Myocyte (in vitro differentiated cells): Measurements from ENCODE around the gene PDCD6IP. TPM values are rescaled to one million over a fixed set of nuclear protein-coding genes. Genes with fewer than 3 reads are reported as not detected.
"Not testable (repeated sequence)": the region's sequence is repeated elsewhere in the genome, so short reads cannot be mapped to it uniquely, and the experiment has no call there.

Source experiments
- DNase-seq: peaks from one replicate; pipeline ENCODE4 v3.0.0-alpha.2; 2012; ENCODE audit warnings: low read depth
- total RNA-seq: library from RNA; depleted of rRNA; stranded (reverse); fragments of >200 nt; gene quantifications from 2 replicates; pipeline ENCODE4 v1.2.3, GENCODE V29; 2014

PDCD6IP gene
- total RNA-seq, 1 donor from 2014 or later, result 198 TPM

DNA sequence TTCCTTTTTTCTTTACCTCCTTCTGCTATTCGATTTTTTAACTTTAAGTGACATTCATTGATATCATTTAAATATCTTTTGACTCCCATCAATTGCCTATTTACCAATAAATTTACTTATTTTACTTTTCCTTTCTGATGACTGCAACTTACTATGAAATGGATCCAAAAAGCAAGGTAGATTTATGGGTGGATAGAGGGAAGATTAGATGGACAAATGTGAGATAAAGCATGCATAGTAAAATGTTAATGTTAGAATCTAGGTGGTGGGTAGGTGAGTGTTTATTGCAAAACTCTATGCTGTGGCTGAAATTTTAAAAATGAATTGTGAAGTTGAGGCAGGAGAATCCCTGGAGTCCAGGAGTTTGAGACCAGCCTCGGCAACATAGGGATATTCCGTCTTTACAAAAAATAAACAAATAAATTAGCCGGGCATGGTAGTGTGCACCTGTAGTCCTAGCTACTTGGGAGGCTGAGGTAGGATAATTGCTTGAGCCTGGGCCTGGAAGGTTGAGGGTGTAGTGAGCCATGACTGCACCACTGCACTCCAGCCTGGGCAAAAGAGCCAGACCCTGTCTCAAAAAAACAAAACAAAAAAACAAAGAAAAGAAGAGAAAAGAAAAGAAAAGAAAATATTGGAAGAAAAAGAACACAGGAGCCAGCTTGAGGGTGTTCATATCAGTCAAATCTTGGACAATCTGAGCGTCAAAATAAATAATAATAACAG, 6.1 kb upstream of the PDCD6IP start:
- DNase-seq, result no peak

- DNase-seq, result no peak
Observed at GRCh38 chr3:33795131-33795530, 3.3 kb upstream of the PDCD6IP start.

DNA sequence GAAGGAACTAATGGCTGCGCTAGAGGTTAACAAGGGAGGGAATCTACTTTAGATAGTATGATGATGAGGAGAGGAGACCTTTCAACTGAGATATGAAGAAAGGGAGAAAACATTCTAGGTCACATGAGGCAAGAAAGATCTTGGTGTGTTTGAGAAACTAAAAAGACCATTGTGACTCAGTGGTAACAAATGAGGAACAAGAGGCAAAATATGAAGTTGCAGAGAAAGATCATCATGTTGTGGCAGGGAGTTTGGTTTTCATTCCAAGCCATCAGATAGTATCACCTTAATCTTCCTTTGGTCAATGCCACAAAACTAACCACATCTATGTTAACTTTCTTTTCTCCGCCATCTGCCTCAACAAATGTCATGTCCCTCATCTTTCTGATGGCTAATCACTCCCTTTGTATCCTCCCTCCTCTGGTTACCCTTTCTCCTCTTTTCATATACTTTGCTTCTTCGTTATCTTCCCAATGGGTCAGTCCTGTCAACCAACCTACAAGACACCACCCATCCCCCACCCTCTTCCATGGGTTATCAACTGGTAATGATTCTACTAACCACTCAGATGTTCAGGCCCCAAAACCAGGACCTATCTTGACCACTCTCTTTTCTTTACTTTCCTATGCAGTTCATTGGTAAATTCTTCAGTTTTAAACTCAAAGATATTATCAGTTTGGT, 2.4 kb upstream of the PDCD6IP start:
- DNase-seq, result no peak

- DNase-seq, result no peak
Observed at GRCh38 chr3:33798113-33798417, 365 bp upstream of the PDCD6IP start.

DNA sequence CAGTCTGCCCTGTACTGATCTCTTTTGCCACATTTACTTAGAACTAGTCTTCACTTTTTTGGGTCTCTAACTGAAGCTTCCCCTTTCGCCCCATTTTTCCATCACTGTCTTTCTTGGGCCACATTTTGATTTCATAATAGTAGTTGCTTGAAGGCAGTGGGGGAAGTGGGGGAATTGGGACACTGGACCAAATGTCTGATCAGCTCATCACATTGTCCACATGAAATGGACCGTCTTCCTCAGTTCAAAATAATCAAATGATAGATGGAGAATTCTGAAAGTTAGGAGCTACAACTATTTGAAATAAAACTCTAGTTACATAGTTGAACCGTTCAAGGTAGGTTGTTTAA, 747 bp downstream of the PDCD6IP start:
- DNase-seq, result no peak

- DNase-seq, result no peak
Observed at GRCh38 chr3:33803252-33803651, 4.8 kb downstream of the PDCD6IP start.

DNA sequence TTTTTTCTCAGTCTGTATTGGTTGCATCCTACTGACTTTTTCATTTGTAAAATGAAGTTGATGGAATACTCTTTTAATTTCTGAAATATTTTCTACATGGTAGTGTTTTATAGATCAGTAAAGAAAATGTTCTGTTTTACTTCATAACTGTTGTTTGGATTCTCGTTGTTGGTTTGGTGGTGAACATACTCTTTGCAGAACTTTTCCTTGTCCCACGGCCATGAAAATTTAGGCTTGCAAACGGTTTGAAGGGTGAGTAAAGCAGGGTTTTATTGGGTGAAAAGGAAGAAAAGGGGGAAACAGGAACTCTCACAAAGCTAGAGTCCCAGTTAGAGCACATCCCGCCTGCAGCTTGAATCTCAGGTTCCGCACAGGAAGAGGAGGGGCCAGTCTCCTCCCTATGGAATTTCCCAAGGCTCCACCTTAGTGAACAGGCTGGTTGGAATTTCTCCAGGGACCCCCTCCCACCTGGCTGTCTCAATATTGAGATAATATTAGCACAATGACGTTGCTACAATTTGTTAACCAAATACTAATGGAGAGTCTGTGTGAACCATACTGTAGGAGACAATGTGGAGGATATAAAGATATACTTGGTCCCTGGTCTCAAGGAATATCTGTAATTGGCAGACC, 5.6 kb downstream of the PDCD6IP start:
- no peak for DNase-seq

DNA sequence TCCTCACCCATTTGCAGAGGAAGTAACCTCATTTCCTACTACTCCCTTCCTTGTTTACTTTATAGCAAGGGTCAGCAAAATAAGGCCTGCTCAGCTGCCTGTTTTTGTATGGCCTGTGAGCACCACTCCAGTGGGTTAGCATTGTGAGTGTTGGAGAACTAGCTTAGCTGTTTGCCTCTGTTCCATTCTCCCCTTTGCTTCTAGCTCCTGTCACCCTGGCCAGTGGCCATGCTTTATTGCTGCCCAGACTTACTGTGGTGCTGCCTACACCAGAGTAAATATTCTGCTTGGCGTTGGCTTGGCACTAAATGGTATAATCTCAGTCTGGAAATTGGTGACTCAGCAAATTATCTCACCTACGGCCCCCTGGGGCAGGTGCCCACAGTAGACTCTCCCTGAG, 8.8 kb downstream of the PDCD6IP start:
- DNase-seq, result no peak

- DNase-seq, result no peak
Observed at GRCh38 chr3:33808559-33808958, 10.1 kb downstream of the PDCD6IP start.

- no peak for DNase-seq
Observed at GRCh38 chr3:33810545-33810944, 12.1 kb downstream of the PDCD6IP start.

DNA sequence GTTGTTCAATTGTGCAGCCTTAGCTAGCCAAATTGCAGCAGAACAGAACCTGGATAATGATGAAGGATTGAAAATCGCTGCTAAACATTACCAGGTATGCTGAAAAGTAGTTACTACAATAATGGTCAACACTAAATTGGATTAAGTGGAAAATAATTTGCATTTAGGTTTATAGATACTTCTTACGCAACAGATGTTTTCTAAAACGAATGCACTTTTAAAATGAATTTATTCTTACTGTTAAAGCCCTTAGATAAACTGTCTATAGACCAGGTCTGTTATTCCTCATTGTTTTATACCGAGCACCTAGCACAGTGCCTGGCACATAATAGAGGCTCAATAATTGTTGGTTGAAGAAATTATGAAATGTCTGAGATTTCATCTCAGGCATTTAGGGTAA, 23.6 kb downstream of the PDCD6IP start:
- DNase-seq, result no peak

DNA sequence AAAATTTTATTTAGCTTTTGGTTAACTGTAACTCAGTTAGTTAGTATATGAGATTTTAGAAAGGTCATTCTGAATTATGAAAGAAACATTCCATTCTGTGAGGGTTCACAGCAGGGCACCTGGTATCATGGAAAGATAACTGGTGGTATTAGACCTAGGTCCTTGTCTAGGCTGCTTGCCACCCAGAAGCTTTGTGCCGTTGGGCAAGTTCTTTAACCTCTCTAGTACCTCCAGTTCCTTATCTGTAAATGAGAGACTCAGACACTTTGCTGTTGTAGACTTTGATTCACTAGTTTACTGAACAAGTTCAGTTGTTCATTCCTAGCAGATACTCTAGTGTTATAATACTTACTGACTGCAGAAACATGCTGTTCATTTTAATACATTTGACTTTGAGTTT, 25.4 kb downstream of the PDCD6IP start:
- DNase-seq, result no peak

GRCh38 chr3:33825111-33825510, 26.7 kb downstream of the PDCD6IP start:
- DNase-seq, result no peak

DNA sequence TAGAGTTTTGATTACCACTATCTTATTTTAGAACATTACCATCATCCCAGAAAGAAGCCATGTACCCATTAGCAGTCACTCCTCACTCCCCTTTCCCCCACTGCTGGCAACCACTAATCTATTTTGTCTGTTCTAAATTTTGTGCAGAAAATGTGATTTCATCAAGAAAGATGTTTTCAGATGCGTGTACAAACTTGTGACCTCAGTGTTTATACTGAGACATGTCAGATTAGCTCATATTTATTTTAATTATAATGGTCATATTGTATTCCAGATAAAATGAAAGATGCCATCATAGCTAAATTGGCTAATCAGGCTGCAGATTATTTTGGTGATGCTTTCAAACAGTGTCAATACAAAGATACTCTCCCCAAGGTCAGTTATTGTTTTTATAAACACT, 27.8 kb downstream of the PDCD6IP start:
- DNase-seq, result no peak

- DNase-seq, result no peak
Observed at GRCh38 chr3:33826688-33827087, 28.3 kb downstream of the PDCD6IP start.

DNA sequence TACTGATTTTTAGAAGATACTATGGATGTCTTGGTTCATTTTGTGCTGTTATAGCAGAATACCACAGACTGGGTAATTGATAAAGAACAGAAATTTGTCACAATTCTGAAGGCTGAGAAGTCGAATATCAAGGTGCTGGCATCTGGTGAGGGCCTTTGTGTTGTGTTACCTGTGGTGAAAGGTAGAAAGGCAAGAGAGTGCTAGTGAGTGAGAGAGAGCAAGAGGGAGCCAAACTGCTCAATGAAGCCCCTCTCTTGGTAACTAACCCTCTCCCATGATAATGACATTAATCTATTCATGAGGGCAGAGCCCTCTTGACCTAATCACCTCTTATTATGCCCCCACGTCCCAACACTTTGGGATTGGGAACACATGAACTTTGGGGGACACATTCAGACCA, 31.3 kb downstream of the PDCD6IP start:
- DNase-seq, result no peak

- no peak for DNase-seq
Observed at GRCh38 chr3:33831053-33831452, 32.6 kb downstream of the PDCD6IP start.

GRCh38 chr3:33833408-33834095, 35.1 kb downstream of the PDCD6IP start:
- DNase-seq, result no peak

DNA sequence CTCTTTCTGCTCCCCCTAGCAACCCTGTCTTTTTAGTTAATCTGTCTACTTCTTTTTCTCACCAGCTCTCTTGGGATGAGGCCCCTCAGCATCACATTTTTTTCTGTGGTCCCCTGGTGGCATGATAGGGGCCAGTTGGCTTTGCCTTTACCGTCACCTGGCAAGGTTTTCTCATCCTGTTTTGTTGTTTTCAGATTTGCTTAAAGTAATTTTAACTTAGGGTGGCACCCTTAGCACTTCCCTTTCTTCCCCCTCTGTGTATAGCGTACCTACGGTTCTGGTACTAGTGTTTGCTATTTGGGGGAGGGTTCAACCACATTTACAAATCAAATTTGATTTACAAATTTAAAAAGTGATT, 35.6 kb downstream of the PDCD6IP start:
- no peak for DNase-seq

- not testable (repeated sequence) for DNase-seq
Observed at GRCh38 chr3:33837182-33837581, 38.8 kb downstream of the PDCD6IP start.

DNA sequence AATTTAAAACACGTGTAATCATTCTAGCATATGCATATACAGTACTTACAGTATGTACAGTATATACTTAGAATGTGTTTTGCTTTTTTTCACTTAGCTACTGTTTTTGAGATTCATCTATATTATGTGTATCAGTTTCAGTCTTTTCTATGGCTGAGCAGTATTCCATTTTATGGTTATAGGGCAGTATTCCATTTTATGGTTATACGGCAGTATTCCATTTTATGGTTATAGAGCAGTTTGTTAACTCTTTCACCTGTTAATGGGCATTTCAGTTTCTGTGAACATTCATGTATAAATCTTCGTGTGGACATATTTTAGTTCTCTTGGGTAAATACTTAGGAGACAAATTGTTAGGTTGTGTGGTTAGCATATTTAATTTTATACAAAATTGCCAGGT, 40.9 kb downstream of the PDCD6IP start:
- no peak for DNase-seq

DNA sequence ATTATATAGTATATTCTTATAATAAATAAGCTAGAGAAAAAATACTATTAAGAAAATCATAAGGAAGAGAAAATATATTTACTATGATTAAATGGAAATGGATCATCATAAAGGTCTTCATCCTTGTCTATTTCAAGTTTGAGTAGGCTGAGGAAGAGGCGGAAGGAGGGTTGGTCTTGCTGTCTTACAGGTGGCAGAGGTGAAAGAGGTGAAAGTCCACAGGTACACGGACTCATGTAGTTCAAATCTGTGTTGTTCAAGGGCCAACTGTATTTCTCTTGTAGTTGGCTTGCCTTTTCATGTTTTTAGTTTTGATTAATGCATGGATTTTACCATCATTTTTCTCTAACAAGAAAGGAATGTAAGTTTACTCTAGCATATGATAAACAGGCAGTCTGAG, 41.7 kb downstream of the PDCD6IP start:
- no peak for DNase-seq
